Measurements from ENCODE around the gene PTPN3. TPM values are rescaled to one million over a fixed set of nuclear protein-coding genes. Genes with fewer than 3 reads are reported as not detected.

Gene PTPN3
- total RNA-seq, 3 donors from 2014 or later (not counting 1 experiment from before 2014, with no cell fraction given), result not detected

DNA sequence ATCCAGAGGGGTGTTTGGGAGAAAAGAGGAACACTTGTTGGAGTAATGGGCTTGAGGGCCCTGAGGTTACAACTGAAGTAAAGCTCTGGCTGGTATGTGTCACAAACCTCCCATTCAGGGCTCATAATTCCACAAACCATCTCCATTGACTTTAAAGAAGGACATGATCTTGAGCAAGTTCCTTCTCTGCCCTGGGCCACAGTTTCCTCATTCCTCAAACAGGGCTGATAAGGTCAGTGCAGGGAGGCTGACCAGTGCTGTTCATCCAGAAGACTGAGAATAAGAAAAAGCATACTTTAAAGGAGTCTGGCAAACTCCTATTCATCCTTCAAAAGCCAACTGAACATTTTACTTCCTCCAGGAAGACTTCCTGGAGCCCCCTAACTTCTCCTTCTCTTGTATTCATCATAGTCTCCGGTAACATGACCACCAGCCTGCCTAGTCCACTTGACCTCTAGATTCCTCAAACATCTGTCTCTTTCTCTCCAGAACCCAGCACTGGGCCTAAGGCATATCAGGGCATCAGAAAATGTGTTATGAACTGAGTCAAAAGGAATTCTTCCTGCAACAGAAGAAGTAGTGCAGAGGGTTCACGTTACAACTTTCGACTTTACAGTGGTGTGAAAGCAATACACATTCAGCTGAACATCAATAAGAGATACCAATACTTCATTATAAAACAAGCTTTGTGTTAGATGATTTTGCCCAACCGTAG, 20.7 kb upstream of the PTPN3 start:
- H3K9me3 Mint-ChIP-seq, result peaks cover 0 to 7% of the 10 kb centered on the region in 2 donors
- no peak overlapping the region for H3K4me3 Mint-ChIP-seq
- TF ChIP-seq, protein P1, sequence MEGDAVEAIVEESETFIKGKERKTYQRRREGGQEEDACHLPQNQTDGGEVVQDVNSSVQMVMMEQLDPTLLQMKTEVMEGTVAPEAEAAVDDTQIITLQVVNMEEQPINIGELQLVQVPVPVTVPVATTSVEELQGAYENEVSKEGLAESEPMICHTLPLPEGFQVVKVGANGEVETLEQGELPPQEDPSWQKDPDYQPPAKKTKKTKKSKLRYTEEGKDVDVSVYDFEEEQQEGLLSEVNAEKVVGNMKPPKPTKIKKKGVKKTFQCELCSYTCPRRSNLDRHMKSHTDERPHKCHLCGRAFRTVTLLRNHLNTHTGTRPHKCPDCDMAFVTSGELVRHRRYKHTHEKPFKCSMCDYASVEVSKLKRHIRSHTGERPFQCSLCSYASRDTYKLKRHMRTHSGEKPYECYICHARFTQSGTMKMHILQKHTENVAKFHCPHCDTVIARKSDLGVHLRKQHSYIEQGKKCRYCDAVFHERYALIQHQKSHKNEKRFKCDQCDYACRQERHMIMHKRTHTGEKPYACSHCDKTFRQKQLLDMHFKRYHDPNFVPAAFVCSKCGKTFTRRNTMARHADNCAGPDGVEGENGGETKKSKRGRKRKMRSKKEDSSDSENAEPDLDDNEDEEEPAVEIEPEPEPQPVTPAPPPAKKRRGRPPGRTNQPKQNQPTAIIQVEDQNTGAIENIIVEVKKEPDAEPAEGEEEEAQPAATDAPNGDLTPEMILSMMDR (IDR thresholded peaks at IDR 0.05), result no peak
- WGBS (ENCODE audit: insufficient coverage), result 93% methylated on average over 4 of the region's 4 CpGs
- no peaks in the 10 kb centered on the region for H3K36me3 Mint-ChIP-seq
- intact Hi-C loops (cut with micrococcal nuclease), result no loop called here
- Histone ChIP-seq H3K27me3 (ENCODE audit: control insufficient read depth, insufficient read depth, low read length) (no peaks in the 10 kb centered on the region), H3K9me3 (ENCODE audit: control insufficient read depth, insufficient read depth, low read length) (no peaks in the 10 kb centered on the region), H3K4me1 (ENCODE audit: control insufficient read depth, insufficient read depth, low read length) (no peaks in the 10 kb centered on the region), H3K4me3 (ENCODE audit: low read length) (no peak overlapping the region), H3K36me3 (ENCODE audit: control insufficient read depth, insufficient read depth, low read length) (no peaks in the 10 kb centered on the region), H3K27ac (ENCODE audit: low read length) (no peak overlapping the region)
- no peak overlapping the region for H3K27ac Mint-ChIP-seq
- no peaks in the 10 kb centered on the region for H3K4me1 Mint-ChIP-seq
- no peak for DNase-seq
- ATAC-seq, result no peak
- peaks cover 6 to 9% of the 10 kb centered on the region in 2 donors for H3K27me3 Mint-ChIP-seq (ENCODE audit: low read depth in 2 of 2)

DNA sequence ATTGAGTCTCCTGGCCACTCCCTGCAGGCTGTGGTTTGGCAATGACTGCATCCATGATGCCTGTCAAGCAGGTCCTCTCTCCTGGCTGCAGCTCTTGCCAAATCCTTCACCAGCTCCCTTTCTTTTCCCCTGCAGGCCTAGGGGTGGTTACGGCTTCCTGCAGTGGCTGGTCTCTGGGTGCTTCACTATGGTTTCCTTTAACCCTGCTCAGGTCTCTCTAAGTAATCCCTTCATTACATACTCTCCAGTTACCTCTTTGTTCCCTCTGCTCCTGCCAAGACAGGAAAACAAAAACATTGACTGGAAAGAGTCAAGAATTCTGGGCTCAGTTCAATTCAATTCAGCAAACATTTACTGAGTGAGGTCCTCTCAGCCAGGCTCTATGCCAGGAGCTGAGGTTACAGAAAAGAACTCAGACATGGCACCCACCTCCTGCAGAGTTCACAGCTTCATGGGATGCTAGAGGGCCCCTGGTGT, 19.8 kb upstream of the PTPN3 start:
- Histone ChIP-seq H3K36me3 (ENCODE audit: control insufficient read depth, insufficient read depth, low read length) (no peaks in the 10 kb centered on the region), H3K27ac (ENCODE audit: low read length) (no peak overlapping the region), H3K4me1 (ENCODE audit: control insufficient read depth, insufficient read depth, low read length) (no peaks in the 10 kb centered on the region), H3K27me3 (ENCODE audit: control insufficient read depth, insufficient read depth, low read length) (no peaks in the 10 kb centered on the region), H3K9me3 (ENCODE audit: control insufficient read depth, insufficient read depth, low read length) (no peaks in the 10 kb centered on the region), H3K4me3 (ENCODE audit: low read length) (no peak overlapping the region)
- TF ChIP-seq, protein P1 (IDR thresholded peaks at IDR 0.05), result no peak
- Mint-ChIP-seq H3K9me3 (peaks cover 0 to 7% of the 10 kb centered on the region in 2 donors), H3K4me3 (no peak overlapping the region), H3K27ac (no peak overlapping the region), H3K36me3 (no peaks in the 10 kb centered on the region), H3K4me1 (no peaks in the 10 kb centered on the region), H3K27me3 (ENCODE audit: low read depth in 2 of 2) (peaks cover 6 to 9% of the 10 kb centered on the region in 2 donors)
- WGBS (ENCODE audit: insufficient coverage), result 95% methylated on average over 1 of the region's 1 CpG
- no peak for DNase-seq
- ATAC-seq, result no peak
- intact Hi-C loops (cut with micrococcal nuclease), result no loop called here

DNA sequence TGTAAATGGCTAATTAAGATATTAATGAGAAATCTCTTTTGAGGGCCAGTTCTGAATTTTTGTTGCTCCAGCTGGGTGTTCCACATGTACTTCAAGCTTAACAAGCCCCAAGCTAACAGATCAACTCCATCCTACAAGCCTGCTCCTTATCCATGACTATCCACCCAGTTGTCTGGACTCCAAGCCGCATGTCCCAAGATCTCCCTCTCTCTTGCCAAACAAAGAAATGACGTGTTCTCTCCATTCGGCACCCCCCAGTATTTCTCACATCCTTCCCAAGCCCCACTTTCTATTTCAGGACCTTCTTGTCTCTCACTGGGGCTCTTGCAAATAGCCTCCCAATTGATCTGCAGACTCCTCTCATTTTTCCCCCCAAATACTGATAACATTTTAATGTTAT, 15.8 kb upstream of the PTPN3 start:
- intact Hi-C loops (cut with micrococcal nuclease), result no loop called here
- Histone ChIP-seq H3K27ac (ENCODE audit: low read length) (no peak overlapping the region), H3K4me3 (ENCODE audit: low read length) (no peak overlapping the region), H3K4me1 (ENCODE audit: control insufficient read depth, insufficient read depth, low read length) (no peaks in the 10 kb centered on the region), H3K27me3 (ENCODE audit: control insufficient read depth, insufficient read depth, low read length) (no peaks in the 10 kb centered on the region), H3K36me3 (ENCODE audit: control insufficient read depth, insufficient read depth, low read length) (no peaks in the 10 kb centered on the region), H3K9me3 (ENCODE audit: control insufficient read depth, insufficient read depth, low read length) (no peaks in the 10 kb centered on the region)
- WGBS (ENCODE audit: insufficient coverage), result 90% methylated on average over 3 of the region's 3 CpGs
- ATAC-seq (no peak), DNase-seq (no peak)
- H3K4me3 Mint-ChIP-seq, result no peak overlapping the region
- no peak overlapping the region for H3K27ac Mint-ChIP-seq
- peaks cover 0 to 7% of the 10 kb centered on the region in 2 donors for H3K9me3 Mint-ChIP-seq
- no peaks in the 10 kb centered on the region for H3K36me3 Mint-ChIP-seq
- peaks cover 8 to 9% of the 10 kb centered on the region in 2 donors for H3K27me3 Mint-ChIP-seq (ENCODE audit: low read depth in 2 of 2)
- TF ChIP-seq, protein P1 (IDR thresholded peaks at IDR 0.05), result no peak
- H3K4me1 Mint-ChIP-seq, result no peaks in the 10 kb centered on the region

Measured in natural killer cell (primary cell).